ENCODE measurements around the gene ZNF554.
"Not testable (repeated sequence)": the region's sequence is repeated elsewhere in the genome, so short reads cannot be mapped to it uniquely, and the experiment has no call there.

ZNF554 gene

DNA sequence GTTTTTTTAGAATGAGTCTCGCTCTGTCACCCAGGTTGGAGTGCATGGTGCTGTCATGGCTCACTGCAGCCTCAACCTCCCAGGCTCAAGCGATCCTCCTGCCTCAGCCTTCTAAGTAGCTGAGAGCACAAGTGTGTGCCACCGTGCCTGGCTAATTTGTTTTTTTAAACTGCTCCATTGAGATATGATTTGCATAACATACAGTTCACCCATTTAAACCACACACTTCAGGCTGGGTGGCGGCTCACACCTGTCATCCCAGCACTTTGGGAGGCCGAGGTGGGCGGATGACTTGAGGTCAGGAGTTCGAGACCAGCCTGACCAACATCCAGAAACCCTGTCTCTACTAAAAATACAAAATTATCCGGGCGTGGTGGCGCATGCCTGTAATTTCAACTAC lies 27.0 kb upstream of the ZNF554 start:
- H3K4me3 ChIP-seq (ENCODE audit: low read depth, low read length); H3K27ac ChIP-seq (ENCODE audit: low read depth, low read length); H3K4me1 ChIP-seq (ENCODE audit: control insufficient read depth, insufficient read depth, low read length); H3K9me3 ChIP-seq (ENCODE audit: control insufficient read depth, insufficient read depth, low read length); H3K27me3 ChIP-seq (ENCODE audit: control insufficient read depth, insufficient read depth, low read length); H3K9ac ChIP-seq (ENCODE audit: low read depth, low read length): not testable (repeated sequence)
- H3K36me3 ChIP-seq (ENCODE audit: control insufficient read depth, insufficient read depth, low read length): peaks cover 82% of the 10 kb centered on the region

GRCh38 chr19:2793126-2793525 lies 26.5 kb upstream of the ZNF554 start:
- H3K27me3 ChIP-seq (ENCODE audit: control insufficient read depth, insufficient read depth, low read length): no peaks in the 10 kb centered on the region
- no peaks in the 10 kb centered on the region for H3K4me1 ChIP-seq (ENCODE audit: control insufficient read depth, insufficient read depth, low read length)
- H3K36me3 ChIP-seq (ENCODE audit: control insufficient read depth, insufficient read depth, low read length): peaks cover 84% of the 10 kb centered on the region
- H3K27ac ChIP-seq (ENCODE audit: low read depth, low read length): no peak overlapping the region
- no peak overlapping the region for H3K4me3 ChIP-seq (ENCODE audit: low read depth, low read length)
- H3K9me3 ChIP-seq (ENCODE audit: control insufficient read depth, insufficient read depth, low read length): no peaks in the 10 kb centered on the region
- H3K9ac ChIP-seq (ENCODE audit: low read depth, low read length): no peak overlapping the region

DNA sequence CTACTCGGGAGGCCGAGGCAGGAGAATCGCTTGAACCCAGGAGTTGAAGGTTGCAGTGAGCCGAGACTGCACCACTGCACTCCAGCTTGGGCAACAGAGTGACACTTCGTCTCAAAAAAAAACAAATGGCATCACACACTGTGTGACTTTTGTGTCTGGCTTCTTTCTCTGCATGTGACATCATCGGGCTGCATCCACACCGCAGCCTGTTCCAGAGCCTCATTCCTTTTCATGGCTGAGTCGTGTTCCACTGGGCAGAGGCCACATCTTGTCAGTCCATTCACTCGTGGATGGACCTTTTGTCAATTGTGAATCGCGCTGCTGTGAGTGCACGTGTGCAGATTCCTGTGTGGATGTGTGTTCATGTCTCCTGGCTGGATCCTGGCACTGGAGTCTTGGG lies 26.1 kb upstream of the ZNF554 start:
- peaks cover 84% of the 10 kb centered on the region for H3K36me3 ChIP-seq (ENCODE audit: control insufficient read depth, insufficient read depth, low read length)
- no peaks in the 10 kb centered on the region for H3K27me3 ChIP-seq (ENCODE audit: control insufficient read depth, insufficient read depth, low read length)
- H3K9ac ChIP-seq (ENCODE audit: low read depth, low read length): no peak overlapping the region
- H3K27ac ChIP-seq (ENCODE audit: low read depth, low read length): no peak overlapping the region
- H3K4me1 ChIP-seq (ENCODE audit: control insufficient read depth, insufficient read depth, low read length): no peaks in the 10 kb centered on the region
- no peak overlapping the region for H3K4me3 ChIP-seq (ENCODE audit: low read depth, low read length)
- no peaks in the 10 kb centered on the region for H3K9me3 ChIP-seq (ENCODE audit: control insufficient read depth, insufficient read depth, low read length)

DNA sequence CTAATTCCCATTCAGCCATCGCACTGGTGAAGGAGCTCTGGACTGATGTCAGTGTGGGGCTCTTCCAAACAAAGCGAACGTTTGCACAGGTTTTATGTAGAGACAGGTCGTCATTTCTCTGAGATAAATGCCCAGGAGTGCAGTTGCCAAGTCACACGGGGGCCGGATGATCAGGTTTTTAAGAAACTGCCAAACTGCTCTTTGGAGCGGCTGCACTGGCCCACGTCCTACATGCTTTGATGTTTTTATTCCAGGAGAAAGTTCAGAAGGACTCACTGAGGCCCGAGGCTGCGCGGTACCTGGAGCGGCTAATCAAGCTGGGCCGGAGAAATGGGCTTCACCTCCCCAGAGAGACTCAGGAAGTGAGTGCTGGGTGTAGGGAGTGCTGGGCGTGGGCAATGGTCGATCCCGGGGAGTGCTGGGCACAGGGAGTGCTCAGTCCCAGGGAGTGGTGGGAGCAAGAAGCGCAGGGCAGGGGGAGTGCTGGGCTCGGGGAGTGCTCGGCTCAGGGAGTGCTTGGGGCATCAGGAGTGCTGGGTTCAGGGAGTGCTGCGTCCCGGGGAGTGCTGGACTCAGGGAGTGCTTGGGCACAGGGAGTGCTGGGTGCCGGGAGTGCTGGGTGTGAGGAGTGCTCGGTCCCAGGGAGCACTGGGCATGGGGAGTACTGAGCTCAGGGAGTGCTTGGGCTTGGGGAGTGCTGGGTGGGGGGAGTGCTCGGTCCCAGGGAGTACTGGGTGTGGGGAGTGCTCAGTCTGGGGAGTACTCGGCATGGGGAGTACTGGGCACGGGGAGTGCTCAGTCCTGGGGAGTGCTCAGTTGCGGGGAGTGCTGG lies 23.6 kb upstream of the ZNF554 start:
- Histone ChIP-seq H3K9me3 (ENCODE audit: control insufficient read depth, insufficient read depth, low read length) (no peaks in the 10 kb centered on the region), H3K27me3 (ENCODE audit: control insufficient read depth, insufficient read depth, low read length) (no peaks in the 10 kb centered on the region), H3K9ac (ENCODE audit: low read depth, low read length) (no peak overlapping the region), H3K4me1 (ENCODE audit: control insufficient read depth, insufficient read depth, low read length) (no peaks in the 10 kb centered on the region), H3K27ac (ENCODE audit: low read depth, low read length) (no peak overlapping the region), H3K4me3 (ENCODE audit: low read depth, low read length) (no peak overlapping the region), H3K36me3 (ENCODE audit: control insufficient read depth, insufficient read depth, low read length) (peaks cover 95% of the 10 kb centered on the region)

DNA sequence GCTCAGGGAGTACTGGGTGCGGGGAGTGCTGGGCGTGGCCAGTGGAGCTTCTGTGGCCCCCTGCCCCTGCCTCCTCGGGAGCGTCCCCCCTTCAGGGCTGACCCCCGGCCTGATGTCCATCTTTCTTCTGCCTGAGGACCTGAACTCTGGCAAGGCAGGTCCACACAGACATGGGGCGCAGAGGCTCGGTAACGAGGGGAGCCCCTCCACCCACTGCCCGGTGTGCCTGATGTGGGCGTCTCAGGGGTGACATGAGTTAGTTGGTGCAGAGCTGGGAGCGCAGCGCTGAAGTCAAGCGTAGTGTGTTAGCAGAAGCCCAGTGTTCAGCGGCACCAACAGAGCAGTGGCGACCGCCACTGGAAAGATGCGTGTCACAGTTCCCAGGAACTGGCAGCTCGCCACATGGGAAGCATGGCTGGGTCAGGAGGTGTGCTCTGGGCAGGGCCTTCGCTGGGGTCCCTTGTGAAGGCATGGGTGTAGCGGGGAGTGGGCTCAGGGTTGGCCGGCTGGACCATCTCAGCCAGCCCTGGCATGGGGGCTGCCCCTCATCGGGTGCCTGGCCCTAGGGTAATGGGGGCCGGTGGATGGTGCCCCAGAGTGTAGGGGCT lies 22.9 kb upstream of the ZNF554 start:
- Histone ChIP-seq H3K27ac (ENCODE audit: low read depth, low read length) (no peak overlapping the region), H3K36me3 (ENCODE audit: control insufficient read depth, insufficient read depth, low read length) (peaks cover 95% of the 10 kb centered on the region), H3K4me3 (ENCODE audit: low read depth, low read length) (no peak overlapping the region), H3K9me3 (ENCODE audit: control insufficient read depth, insufficient read depth, low read length) (no peaks in the 10 kb centered on the region), H3K4me1 (ENCODE audit: control insufficient read depth, insufficient read depth, low read length) (no peaks in the 10 kb centered on the region), H3K9ac (ENCODE audit: low read depth, low read length) (no peak overlapping the region), H3K27me3 (ENCODE audit: control insufficient read depth, insufficient read depth, low read length) (no peaks in the 10 kb centered on the region)

DNA sequence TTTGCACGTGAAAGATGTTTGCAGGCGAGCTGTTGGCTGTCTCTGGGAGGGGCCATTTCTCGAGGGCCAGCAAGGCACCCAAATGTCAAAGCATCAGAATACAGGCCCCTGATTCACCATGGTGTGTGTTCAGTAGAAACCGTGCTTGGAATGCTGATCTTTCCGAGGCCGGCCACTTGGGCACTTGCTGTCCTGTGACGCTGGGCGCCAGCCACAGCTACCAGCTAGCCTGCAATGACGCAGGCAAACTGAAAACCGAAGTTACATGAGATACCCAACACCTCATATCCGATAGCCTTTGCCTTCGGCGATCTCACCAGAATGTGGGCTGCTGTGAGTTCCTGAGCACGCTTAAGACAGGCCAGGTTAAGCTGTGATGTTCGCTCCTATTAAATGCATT lies 22.4 kb upstream of the ZNF554 start:
- Histone ChIP-seq H3K4me3 (ENCODE audit: low read depth, low read length) (no peak overlapping the region), H3K9me3 (ENCODE audit: control insufficient read depth, insufficient read depth, low read length) (no peaks in the 10 kb centered on the region), H3K36me3 (ENCODE audit: control insufficient read depth, insufficient read depth, low read length) (peaks cover 92% of the 10 kb centered on the region), H3K27ac (ENCODE audit: low read depth, low read length) (no peak overlapping the region), H3K9ac (ENCODE audit: low read depth, low read length) (no peak overlapping the region), H3K27me3 (ENCODE audit: control insufficient read depth, insufficient read depth, low read length) (no peaks in the 10 kb centered on the region), H3K4me1 (ENCODE audit: control insufficient read depth, insufficient read depth, low read length) (no peaks in the 10 kb centered on the region)

DNA sequence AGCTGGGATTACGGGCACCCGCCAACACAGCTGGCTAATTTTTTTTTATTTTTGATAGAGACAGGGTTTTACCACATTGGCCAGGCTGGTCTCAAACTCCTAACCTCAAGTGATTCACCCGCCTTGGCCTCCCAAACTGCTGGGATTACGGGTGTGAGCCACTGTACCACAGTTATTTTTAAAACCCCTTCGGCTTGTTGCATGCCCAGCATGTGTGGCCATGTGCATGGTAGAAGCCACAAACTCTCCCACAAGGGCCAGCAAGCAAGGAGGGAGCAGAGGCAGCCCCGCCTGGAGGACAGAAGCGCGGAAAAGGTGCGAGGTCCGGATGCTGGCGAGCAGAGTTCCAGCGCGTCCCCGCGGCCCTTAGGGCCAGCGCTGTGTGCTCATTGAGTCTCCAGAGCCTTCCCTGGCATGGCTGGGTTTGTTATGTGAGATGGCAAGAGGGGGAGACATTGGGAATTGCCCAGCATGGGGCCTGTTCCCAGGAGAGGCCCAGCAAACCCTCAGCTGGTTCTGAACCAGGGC lies 21.4 kb upstream of the ZNF554 start:
- Histone ChIP-seq H3K36me3 (ENCODE audit: control insufficient read depth, insufficient read depth, low read length) (peaks cover 92% of the 10 kb centered on the region), H3K9me3 (ENCODE audit: control insufficient read depth, insufficient read depth, low read length) (no peaks in the 10 kb centered on the region), H3K4me3 (ENCODE audit: low read depth, low read length) (no peak overlapping the region), H3K27me3 (ENCODE audit: control insufficient read depth, insufficient read depth, low read length) (no peaks in the 10 kb centered on the region), H3K27ac (ENCODE audit: low read depth, low read length) (no peak overlapping the region), H3K4me1 (ENCODE audit: control insufficient read depth, insufficient read depth, low read length) (no peaks in the 10 kb centered on the region), H3K9ac (ENCODE audit: low read depth, low read length) (no peak overlapping the region)

- Histone ChIP-seq H3K4me3 (ENCODE audit: low read depth, low read length) (no peak overlapping the region), H3K9me3 (ENCODE audit: control insufficient read depth, insufficient read depth, low read length) (no peaks in the 10 kb centered on the region), H3K27ac (ENCODE audit: low read depth, low read length) (no peak overlapping the region), H3K27me3 (ENCODE audit: control insufficient read depth, insufficient read depth, low read length) (no peaks in the 10 kb centered on the region), H3K4me1 (ENCODE audit: control insufficient read depth, insufficient read depth, low read length) (no peaks in the 10 kb centered on the region), H3K36me3 (ENCODE audit: control insufficient read depth, insufficient read depth, low read length) (peaks cover 94% of the 10 kb centered on the region), H3K9ac (ENCODE audit: low read depth, low read length) (no peak overlapping the region)
Observed at GRCh38 chr19:2798733-2799132, 20.9 kb upstream of the ZNF554 start.

DNA sequence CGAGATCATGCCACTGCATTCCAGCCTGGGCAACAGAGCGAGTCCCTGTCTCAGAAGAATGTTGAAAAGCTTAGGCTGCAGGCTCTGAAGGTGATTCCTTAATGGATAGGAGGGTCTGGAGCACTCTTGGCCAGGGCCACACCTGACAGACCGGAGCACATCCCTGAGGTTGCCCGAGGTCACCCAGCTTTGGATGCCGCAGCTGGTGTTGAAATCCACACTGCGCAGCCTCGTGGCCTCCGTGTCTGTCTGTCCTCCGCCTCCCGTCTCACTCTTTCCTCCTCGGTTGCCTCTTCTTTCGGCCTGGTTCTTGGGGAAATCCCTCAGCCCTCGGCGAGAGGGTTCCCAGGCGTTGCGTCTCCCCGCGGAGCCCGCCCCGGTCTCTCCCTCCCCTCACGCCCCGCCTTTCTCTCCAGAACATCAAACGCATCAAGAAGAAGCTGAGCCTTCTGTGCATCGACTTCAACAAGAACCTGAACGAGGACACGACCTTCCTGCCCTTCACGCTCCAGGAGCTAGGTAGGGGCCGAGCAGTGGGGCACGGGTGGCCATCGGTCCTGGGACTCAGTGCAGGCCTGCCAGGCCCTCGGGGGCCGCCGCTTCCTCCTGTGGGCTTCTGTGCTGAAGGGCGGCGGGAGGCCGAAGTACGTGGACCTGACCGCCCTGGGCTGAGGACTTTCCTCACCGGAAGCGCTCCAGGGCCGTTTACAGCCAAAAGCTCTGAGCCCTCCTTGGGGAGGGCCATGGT lies 20.2 kb upstream of the ZNF554 start:
- H3K27me3 ChIP-seq (ENCODE audit: control insufficient read depth, insufficient read depth, low read length): no peaks in the 10 kb centered on the region
- H3K4me3 ChIP-seq (ENCODE audit: low read depth, low read length): no peak overlapping the region
- H3K9ac ChIP-seq (ENCODE audit: low read depth, low read length): no peak overlapping the region
- H3K9me3 ChIP-seq (ENCODE audit: control insufficient read depth, insufficient read depth, low read length): no peaks in the 10 kb centered on the region
- H3K36me3 ChIP-seq (ENCODE audit: control insufficient read depth, insufficient read depth, low read length): peaks cover 95% of the 10 kb centered on the region
- no peaks in the 10 kb centered on the region for H3K4me1 ChIP-seq (ENCODE audit: control insufficient read depth, insufficient read depth, low read length)
- no peak overlapping the region for H3K27ac ChIP-seq (ENCODE audit: low read depth, low read length)

DNA sequence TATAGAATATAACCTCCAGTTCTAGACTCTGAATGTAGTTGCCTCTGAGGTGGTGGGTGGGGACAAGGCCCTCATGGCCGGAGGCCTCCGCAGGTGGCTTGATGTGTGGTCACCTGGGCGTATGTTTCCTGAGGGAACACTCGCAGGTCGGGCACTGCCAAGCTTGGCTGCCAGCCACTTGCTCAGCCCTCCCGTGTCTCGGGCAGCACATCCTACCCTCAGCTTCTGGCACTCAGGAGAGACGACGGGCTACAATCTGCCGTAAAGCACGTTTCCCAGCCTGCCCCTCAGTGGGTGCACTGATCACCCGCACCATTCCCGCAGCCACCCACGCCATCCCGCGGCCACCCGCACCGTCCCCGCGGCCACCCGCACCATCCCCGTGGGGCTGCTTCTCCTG lies 19.2 kb upstream of the ZNF554 start:
- Histone ChIP-seq H3K4me3 (ENCODE audit: low read depth, low read length) (no peak overlapping the region), H3K36me3 (ENCODE audit: control insufficient read depth, insufficient read depth, low read length) (peaks cover 95% of the 10 kb centered on the region), H3K4me1 (ENCODE audit: control insufficient read depth, insufficient read depth, low read length) (no peaks in the 10 kb centered on the region), H3K9ac (ENCODE audit: low read depth, low read length) (no peak overlapping the region), H3K27me3 (ENCODE audit: control insufficient read depth, insufficient read depth, low read length) (no peaks in the 10 kb centered on the region), H3K27ac (ENCODE audit: low read depth, low read length) (no peak overlapping the region), H3K9me3 (ENCODE audit: control insufficient read depth, insufficient read depth, low read length) (no peaks in the 10 kb centered on the region)

DNA sequence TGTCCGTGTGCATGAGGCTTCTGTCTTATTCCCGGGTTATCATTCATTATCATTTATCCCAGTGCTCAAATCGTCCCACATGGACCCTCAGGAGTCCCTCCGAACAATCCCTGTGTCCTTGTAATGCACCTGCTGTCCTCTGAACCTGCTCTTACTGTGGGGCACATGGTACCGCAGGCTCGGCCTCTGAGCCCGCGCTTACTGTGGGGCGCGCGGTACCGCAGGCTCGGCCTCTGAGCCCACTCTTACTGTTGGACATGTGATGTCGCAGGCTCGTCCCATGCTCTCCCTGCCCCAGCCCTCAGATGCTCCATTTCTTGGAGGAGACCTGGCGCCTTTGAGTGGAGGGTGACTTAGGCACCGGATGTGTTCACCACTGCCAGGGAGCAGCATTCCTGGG lies 16.8 kb upstream of the ZNF554 start:
- Histone ChIP-seq H3K4me3 (ENCODE audit: low read depth, low read length) (no peak overlapping the region), H3K27me3 (ENCODE audit: control insufficient read depth, insufficient read depth, low read length) (no peaks in the 10 kb centered on the region), H3K36me3 (ENCODE audit: control insufficient read depth, insufficient read depth, low read length) (peaks cover 93% of the 10 kb centered on the region), H3K9ac (ENCODE audit: low read depth, low read length) (no peak overlapping the region), H3K27ac (ENCODE audit: low read depth, low read length) (no peak overlapping the region), H3K9me3 (ENCODE audit: control insufficient read depth, insufficient read depth, low read length) (no peaks in the 10 kb centered on the region), H3K4me1 (ENCODE audit: control insufficient read depth, insufficient read depth, low read length) (no peaks in the 10 kb centered on the region)
